Caco-2 (cell line): ENCODE data around the gene ROBO1. TPM values are rescaled to one million over a fixed set of nuclear protein-coding genes. Genes with fewer than 3 reads are reported as not detected.

Experiments
- BruUV-seq: library from RNA; stranded (reverse); fragments of 400-500 nt; replicated peaks from 2 replicates; lab custom pipeline; 2021; lab: Mats Ljungman, UMichigan
- CTCF ChIA-PET: fragments of 300-600 bp; sonication (Branson Sonifier 250); formaldehyde crosslinking; loops from one replicate; lab custom pipeline; 2022; ENCODE audit warnings: antibody characterized with exemption; lab: Charles Lee
- POLR2A ChIA-PET: fragments of 300-600 bp; sonication (Branson Sonifier 250); formaldehyde crosslinking; loops from one replicate; lab custom pipeline; 2022; ENCODE audit warnings: antibody characterized with exemption; lab: Charles Lee
- DNase-seq, 2 experiments: peaks; one replicate each; pipeline versions ENCODE4 v3.0.0 to v3.0.0-alpha.2; 2020 to 2022
- H3K27me3 ChIP-seq: replicated peaks from 2 replicates; pipeline ENCODE4 v1.6.0; 2011; ENCODE audit warnings: low read length; ENCODE audit not compliant: control insufficient read depth, insufficient read depth
- H3K36me3 ChIP-seq: 2 replicates; pipeline ENCODE4 v1.5.1; 2011; ENCODE audit warnings: low read length; ENCODE audit not compliant: control insufficient read depth, insufficient read depth
- H3K4me1 ChIP-seq: fragments of 250-450 bp; sonication (Bioruptor Pico); 2 replicates; pipeline ENCODE4 v1.5.1; 2020; ENCODE audit warnings: mild to moderate bottlenecking
- H3K4me3 ChIP-seq: 2 replicates; pipeline ENCODE4 v1.5.1; 2011; ENCODE audit warnings: low read depth, mild to moderate bottlenecking, control low read depth, low read length
- H3K9me3 ChIP-seq: fragments of 250-450 bp; sonication (Bioruptor Pico); 2 replicates; pipeline ENCODE4 v1.5.1; 2020; ENCODE audit warnings: mild to moderate bottlenecking, moderate library complexity
- H3K27ac Mint-ChIP-seq: one replicate; pipeline ENCODE4 v1.8.0; 2022; ENCODE audit warnings: mixed read lengths; ENCODE audit not compliant: unreplicated experiment
- H3K27me3 Mint-ChIP-seq: one replicate; pipeline ENCODE4 v1.8.0; 2022; ENCODE audit warnings: mixed read lengths; ENCODE audit not compliant: insufficient read depth, unreplicated experiment
- H3K36me3 Mint-ChIP-seq: one replicate; pipeline ENCODE4 v1.8.0; 2022; ENCODE audit warnings: mild to moderate bottlenecking, mixed read lengths; ENCODE audit not compliant: insufficient read depth, unreplicated experiment
- H3K4me1 Mint-ChIP-seq: one replicate; pipeline ENCODE4 v1.8.0; 2022; ENCODE audit warnings: low read depth, mixed read lengths; ENCODE audit not compliant: unreplicated experiment
- H3K4me3 Mint-ChIP-seq: one replicate; pipeline ENCODE4 v1.8.0; 2022; ENCODE audit warnings: mild to moderate bottlenecking, moderate library complexity, mixed read lengths; ENCODE audit not compliant: unreplicated experiment
- H3K9me3 Mint-ChIP-seq: one replicate; pipeline ENCODE4 v1.8.0; 2022; ENCODE audit warnings: mixed read lengths; ENCODE audit not compliant: unreplicated experiment
- CTCF ChIP-seq, 2 experiments: fragments of 200-600 bp in 1 of 2; IDR thresholded peaks; 1 replicate in 1 of 2; 2 replicates in 1 of 2; pipeline versions ENCODE4 v1.5.1 to v1.8.0; 2011 to 2022; ENCODE audit warnings: antibody characterized with exemption in 1 of 2, control low read depth in 1 of 2, inconsistent platforms in 1 of 2, low read depth in 1 of 2, low read length in 1 of 2, mild to moderate bottlenecking in 1 of 2, moderate library complexity in 1 of 2; ENCODE audit not compliant: insufficient read depth in 1 of 2, severe bottlenecking in 1 of 2, unreplicated experiment in 1 of 2
- intact Hi-C: fragments of 100-400 bp; cut with micrococcal nuclease; formaldehyde crosslinking; loops from one replicate; pipeline ENCODE4 v1.10.0; 2022; ENCODE audit not compliant: unreplicated experiment
- total RNA-seq: library from RNA; stranded (reverse); gene quantifications from 2 replicates; pipeline ENCODE4 v1.2.3, GENCODE V29; 2022

ROBO1 gene
- total RNA-seq, 1 experiment from 2014 or later = 1.8 TPM

- Histone ChIP-seq H3K9me3 (no peaks in the 10 kb centered on the region), H3K4me1 (no peaks in the 10 kb centered on the region), H3K4me3 (no peak overlapping the region), H3K27me3 (no peaks in the 10 kb centered on the region), H3K36me3 (no peaks in the 10 kb centered on the region)
- Mint-ChIP-seq H3K36me3 (no peaks in the 10 kb centered on the region), H3K27me3 (no peaks in the 10 kb centered on the region), H3K4me3 (no peak overlapping the region), H3K9me3 (no peaks in the 10 kb centered on the region), H3K27ac (no peak overlapping the region), H3K4me1 (no peaks in the 10 kb centered on the region)
- DNase-seq = no peak
- TF ChIP-seq CTCF (IDR thresholded peaks at IDR 0.05; ENCODE audit: insufficient read depth in 1 of 2, low read depth in 1 of 2, low read length in 1 of 2, severe bottlenecking in 1 of 2, unreplicated experiment in 1 of 2) = no peak
- CTCF ChIA-PET = no interaction called here
- intact Hi-C loops = no loop called here
- no TSS peak for BruUV-seq
- POLR2A ChIA-PET = no interaction called here
Measured at GRCh38 chr3:78867409-78868372, 900.1 kb downstream of the ROBO1 start.

- Histone ChIP-seq H3K4me3 (no peak overlapping the region), H3K4me1 (no peaks in the 10 kb centered on the region), H3K27me3 (no peaks in the 10 kb centered on the region), H3K36me3 (no peaks in the 10 kb centered on the region), H3K9me3 (no peaks in the 10 kb centered on the region)
- Mint-ChIP-seq H3K27me3 (no peaks in the 10 kb centered on the region), H3K4me3 (no peak overlapping the region), H3K4me1 (no peaks in the 10 kb centered on the region), H3K27ac (no peak overlapping the region), H3K36me3 (no peaks in the 10 kb centered on the region), H3K9me3 (no peaks in the 10 kb centered on the region)
- ChIA-PET CTCF (no interaction called here), POLR2A (no interaction called here)
- intact Hi-C loops = no loop called here
- no peak for DNase-seq
- BruUV-seq = no TSS peak
- TF ChIP-seq CTCF (IDR thresholded peaks at IDR 0.05; ENCODE audit: insufficient read depth in 1 of 2, low read depth in 1 of 2, low read length in 1 of 2, severe bottlenecking in 1 of 2, unreplicated experiment in 1 of 2) = no peak
Measured at GRCh38 chr3:78863306-78864203, 904.2 kb downstream of the ROBO1 start.

GRCh38 chr3:78861156-78861555, 906.6 kb downstream of the ROBO1 start:
- POLR2A ChIA-PET = no interaction called here
- no peak for DNase-seq
- no peaks in the 10 kb centered on the region for H3K4me1 Mint-ChIP-seq
- no peaks in the 10 kb centered on the region for H3K27me3 ChIP-seq
- no peaks in the 10 kb centered on the region for H3K36me3 ChIP-seq
- H3K9me3 ChIP-seq = no peaks in the 10 kb centered on the region
- H3K9me3 Mint-ChIP-seq = no peaks in the 10 kb centered on the region
- no peaks in the 10 kb centered on the region for H3K36me3 Mint-ChIP-seq
- BruUV-seq = no TSS peak
- H3K27me3 Mint-ChIP-seq = no peaks in the 10 kb centered on the region
- no peak for TF ChIP-seq CTCF (IDR thresholded peaks at IDR 0.05; ENCODE audit: insufficient read depth in 1 of 2, low read depth in 1 of 2, low read length in 1 of 2, severe bottlenecking in 1 of 2, unreplicated experiment in 1 of 2)
- no peak overlapping the region for H3K27ac Mint-ChIP-seq
- H3K4me1 ChIP-seq = no peaks in the 10 kb centered on the region
- no peak overlapping the region for H3K4me3 ChIP-seq
- H3K4me3 Mint-ChIP-seq = no peak overlapping the region
- intact Hi-C loops = no loop called here
- CTCF ChIA-PET = no interaction called here
